ENCODE data around the gene CGNL1.

CGNL1 gene

GRCh38 chr15:57423599-57424140 is 47.4 kb downstream of the CGNL1 start:
- no peak for DNase-seq

GRCh38 chr15:57424628-57425405 is 48.5 kb downstream of the CGNL1 start:
- DNase-seq = no peak

- no peak for DNase-seq
Measured at GRCh38 chr15:57425842-57426241, 49.5 kb downstream of the CGNL1 start.

GRCh38 chr15:57427367-57427821 is 51.1 kb downstream of the CGNL1 start:
- DNase-seq = no peak

GRCh38 chr15:57432141-57432741 is 55.9 kb downstream of the CGNL1 start:
- no peak for DNase-seq

GRCh38 chr15:57436166-57436565 is 59.9 kb downstream of the CGNL1 start:
- no peak for DNase-seq

- DNase-seq = no peak
Measured at GRCh38 chr15:57436961-57437360, 60.7 kb downstream of the CGNL1 start.

- DNase-seq = no peak
Measured at GRCh38 chr15:57437564-57437963, 61.3 kb downstream of the CGNL1 start.

GRCh38 chr15:57438166-57438565 is 61.9 kb downstream of the CGNL1 start:
- DNase-seq = no peak

GRCh38 chr15:57439128-57440027 is 63.1 kb downstream of the CGNL1 start:
- DNase-seq = no peak

GRCh38 chr15:57440167-57440566 is 63.9 kb downstream of the CGNL1 start:
- no peak for DNase-seq

GRCh38 chr15:57440799-57441198 is 64.5 kb downstream of the CGNL1 start:
- DNase-seq = no peak

- DNase-seq = no peak
Measured at GRCh38 chr15:57442335-57442734, 66.0 kb downstream of the CGNL1 start.

- no peak for DNase-seq
Measured at GRCh38 chr15:57443486-57443885, 67.2 kb downstream of the CGNL1 start.

- DNase-seq = no peak
Measured at GRCh38 chr15:57444877-57445513, 68.7 kb downstream of the CGNL1 start.

- no peak for DNase-seq
Measured at GRCh38 chr15:57445872-57446271, 69.6 kb downstream of the CGNL1 start.

GRCh38 chr15:57446393-57446792 is 70.1 kb downstream of the CGNL1 start:
- no peak for DNase-seq

- no peak for DNase-seq
Measured at GRCh38 chr15:57451555-57451954, 75.2 kb downstream of the CGNL1 start.

- no peak for DNase-seq
Measured at GRCh38 chr15:57452090-57452754, 75.9 kb downstream of the CGNL1 start.

GRCh38 chr15:57455929-57456328 is 79.6 kb downstream of the CGNL1 start:
- DNase-seq = no peak

GRCh38 chr15:57456559-57456958 is 80.3 kb downstream of the CGNL1 start:
- DNase-seq = no peak

GRCh38 chr15:57457726-57458125 is 81.4 kb downstream of the CGNL1 start:
- no peak for DNase-seq
